Activated T-helper 9 cell treated with anti-CD3 and anti-CD28 coated beads, Interleukin-2, amount 50 U/mL, for 16 hours (primary cell): ENCODE results near the gene AMPH.
A peak's percentile ranks its signal among the peaks of the same experiment; 100 is the strongest.

Experiments
- DNase-seq: peaks from one replicate; pipeline ENCODE4 v3.0.0-alpha.2; 2020; ENCODE audit warnings: low read depth

AMPH gene

DNA sequence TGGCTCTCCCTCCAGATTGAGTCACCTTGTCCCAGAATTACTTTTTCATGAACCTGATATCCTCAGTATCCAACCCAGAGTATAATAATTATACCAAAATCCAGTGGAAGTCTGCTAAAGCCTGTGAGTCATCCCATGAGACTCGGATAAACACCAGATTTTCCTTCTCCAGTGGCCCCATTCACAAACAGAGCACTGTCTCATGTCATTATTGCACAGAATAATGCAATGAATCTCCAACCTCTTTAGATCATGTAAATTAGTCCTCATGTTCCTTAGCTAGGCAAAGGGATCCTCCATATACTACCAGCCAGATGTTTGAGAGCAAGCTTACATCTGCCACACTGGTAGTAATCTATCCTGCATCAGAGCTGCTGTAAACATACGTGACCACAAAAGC is 89.0 kb downstream of the AMPH start:
- DNase-seq, result no peak

GRCh38 chr7:38541440-38541839 is 89.7 kb downstream of the AMPH start:
- DNase-seq, result no peak

GRCh38 chr7:38539477-38540081 is 91.6 kb downstream of the AMPH start:
- no peak for DNase-seq

DNA sequence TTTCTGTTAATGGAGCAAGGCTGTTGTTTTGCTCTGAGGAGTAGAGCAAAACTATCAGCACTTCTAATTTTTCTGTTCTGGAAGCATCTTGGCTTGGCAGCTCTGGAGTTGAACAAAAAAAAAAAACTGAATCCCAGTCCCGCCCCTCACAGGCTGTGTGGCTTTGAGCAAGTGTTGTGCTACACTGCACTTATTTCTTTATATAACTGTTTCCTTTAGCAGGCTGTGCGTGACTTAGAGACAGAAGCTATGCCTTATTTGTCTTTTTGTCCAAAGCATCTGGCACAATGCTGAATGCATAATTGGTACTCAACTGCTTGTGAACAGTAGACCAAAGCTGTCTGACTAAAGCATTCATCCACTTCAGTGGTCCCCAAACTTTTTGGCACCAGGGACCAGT is 96.1 kb downstream of the AMPH start:
- no peak for DNase-seq

- no peak for DNase-seq
These were observed 105.3 kb downstream of the AMPH start for GRCh38 chr7:38525857-38526256.

- no peak for DNase-seq
These were observed 106.4 kb downstream of the AMPH start for GRCh38 chr7:38524786-38525185.

DNA sequence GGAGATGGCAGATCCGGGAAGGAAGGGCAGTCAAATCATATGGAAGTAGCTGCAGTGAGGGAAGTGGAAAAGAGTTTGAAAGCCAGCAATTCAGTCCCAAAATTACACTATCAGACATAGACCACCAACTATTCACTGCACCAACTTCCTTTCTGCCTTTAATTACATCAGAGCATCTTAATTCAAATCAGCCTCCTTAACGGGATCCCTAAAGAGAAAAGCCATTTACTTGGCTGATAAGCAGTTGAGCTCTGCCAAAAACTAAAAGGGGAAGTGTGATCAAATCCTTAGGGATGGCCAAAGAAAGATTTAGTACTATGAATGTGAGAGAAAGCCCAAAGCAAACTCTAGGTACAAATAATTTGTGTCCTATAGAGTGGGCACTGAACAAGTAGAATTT is 110.4 kb downstream of the AMPH start:
- no peak for DNase-seq

DNA sequence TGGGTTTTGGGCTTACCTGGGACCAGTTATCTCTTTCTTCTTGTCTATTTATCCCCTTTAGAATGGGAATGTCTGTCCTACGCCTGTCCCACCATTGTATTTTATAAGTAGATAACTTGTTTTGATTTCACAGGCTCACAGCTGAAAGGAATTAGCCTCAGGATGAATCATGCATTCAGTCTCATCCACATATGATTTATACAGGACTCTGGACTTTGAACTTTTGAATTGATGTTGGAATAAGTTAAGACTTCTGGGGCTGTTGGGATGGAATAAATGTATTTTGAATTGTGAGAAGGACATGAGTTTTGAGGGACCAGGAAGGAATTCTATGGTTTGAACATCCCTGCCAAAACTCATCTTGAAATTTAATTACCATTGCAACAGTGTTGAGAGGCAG is 112.6 kb downstream of the AMPH start:
- DNase-seq, result no peak

- DNase-seq, result no peak
These were observed 118.5 kb downstream of the AMPH start for GRCh38 chr7:38512704-38513103.

DNA sequence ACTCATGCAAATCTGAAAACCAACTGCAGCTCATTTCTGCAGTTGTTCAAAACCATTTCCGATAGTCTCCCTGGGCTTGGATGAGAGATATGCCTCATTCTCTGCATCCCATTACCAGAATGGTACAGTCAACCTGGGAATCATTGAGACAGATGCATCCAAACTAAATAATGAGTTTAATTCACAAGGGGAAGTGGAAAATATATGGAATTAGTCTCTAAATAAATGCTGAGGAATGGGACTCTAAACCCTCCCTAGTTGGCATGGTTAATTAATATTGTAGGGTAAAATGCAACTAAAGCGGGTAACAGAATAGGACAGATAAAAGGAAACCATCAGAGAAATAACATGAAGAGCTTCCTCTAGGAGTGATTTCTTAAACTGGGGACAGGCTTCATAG is 118.9 kb downstream of the AMPH start:
- DNase-seq, result no peak

DNA sequence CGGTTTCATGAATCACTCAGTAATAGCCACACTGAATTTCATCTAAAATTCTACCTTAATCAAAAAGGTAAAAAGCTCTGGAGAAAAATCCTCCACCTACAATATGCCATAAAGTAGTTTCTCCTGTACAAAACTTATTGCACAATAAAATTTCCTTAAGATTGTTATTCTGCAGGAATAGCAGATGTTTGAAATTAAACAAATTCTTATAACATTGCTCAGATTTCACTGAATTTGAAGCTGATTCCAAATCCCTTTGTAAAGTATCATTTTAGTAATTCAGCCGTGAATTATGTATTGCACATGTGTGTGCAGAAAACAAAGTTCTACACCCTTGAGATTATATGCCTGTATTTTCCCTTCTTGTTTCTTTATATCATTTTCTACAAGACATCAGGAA is 123.8 kb downstream of the AMPH start:
- DNase-seq, result no peak

DNA sequence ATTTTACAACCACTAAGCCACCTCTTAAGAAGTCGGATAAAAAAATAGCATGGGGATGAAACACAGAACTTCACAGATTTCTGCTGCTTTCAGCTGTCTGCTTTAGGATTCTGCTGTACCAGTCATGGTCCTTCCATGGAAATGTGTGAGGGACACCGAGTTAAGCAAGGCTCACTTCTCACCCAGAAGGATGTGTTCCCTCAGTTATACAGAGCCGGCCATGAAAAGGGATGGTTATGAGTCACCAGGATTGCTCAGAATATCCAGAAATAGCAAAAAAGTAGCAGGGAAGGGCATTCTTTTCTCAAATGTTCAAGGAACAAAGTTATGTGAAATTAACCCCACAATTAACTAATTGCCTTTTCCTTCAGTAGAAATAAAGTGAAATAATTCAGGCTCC is 124.4 kb downstream of the AMPH start:
- no peak for DNase-seq

- no peak for DNase-seq
These were observed 125.2 kb downstream of the AMPH start for GRCh38 chr7:38506004-38506403.

DNA sequence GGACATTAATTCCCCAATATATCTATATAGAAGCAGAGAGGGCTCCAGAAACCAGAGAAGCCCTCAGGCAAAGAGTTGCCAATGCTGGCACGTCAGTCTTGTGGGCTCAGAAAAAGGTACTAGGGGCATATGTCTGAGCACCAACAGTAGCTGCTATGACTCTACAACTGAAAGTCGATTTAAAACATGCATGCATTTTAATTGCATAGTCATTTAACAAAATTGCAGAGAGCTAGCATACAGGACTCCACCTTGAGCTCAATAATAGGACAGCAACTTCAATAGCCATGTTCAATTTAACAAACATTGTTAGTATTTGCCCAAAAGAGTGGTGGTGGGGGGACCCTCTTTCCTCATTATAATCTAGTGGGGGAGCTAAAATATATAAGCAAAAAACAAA is 126.5 kb downstream of the AMPH start:
- DNase-seq, result no peak

GRCh38 chr7:38502848-38503247 is 128.3 kb downstream of the AMPH start:
- no peak for DNase-seq

DNA sequence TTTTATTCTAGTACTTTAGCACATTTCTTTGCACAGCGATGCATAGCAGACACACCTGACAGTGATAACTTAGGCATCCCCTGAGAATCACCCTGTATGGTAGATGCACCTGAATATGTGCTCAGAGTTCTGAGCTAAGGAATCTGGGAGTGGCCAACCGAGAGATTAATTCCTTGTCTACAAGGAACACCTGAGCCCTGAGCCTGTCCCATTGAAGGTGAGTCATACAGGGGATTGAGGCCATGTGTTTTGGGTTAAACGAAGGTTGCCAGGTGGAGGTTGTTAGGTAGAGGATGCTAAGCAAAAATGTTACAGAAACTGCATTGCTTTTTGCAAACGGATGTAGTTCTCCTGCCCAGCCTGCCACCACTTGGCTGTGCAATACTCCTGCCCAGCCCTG is 128.9 kb downstream of the AMPH start:
- no peak for DNase-seq

- no peak for DNase-seq
These were observed 139.2 kb downstream of the AMPH start for GRCh38 chr7:38492010-38492409.

- no peak for DNase-seq
These were observed 148.7 kb downstream of the AMPH start for GRCh38 chr7:38482521-38482920.

DNA sequence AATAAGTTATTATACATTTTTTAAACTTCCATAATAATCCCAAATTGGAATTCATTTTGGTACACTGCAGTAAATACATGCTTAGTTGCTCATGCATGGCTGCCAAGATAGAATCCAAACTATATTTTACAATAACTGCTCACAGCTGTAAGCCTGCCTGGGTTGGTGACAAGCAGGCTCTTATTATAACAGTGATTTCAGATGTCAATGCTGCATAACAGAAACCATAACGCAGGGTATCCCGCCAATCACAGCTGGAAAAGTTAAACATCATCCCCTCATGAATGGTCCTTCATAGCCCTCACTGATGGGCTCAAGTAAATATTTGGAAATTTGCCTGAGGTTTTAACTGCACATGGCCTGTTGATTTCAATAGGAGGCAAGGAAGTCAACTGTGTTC is 149.8 kb downstream of the AMPH start:
- DNase-seq, result no peak

- DNase-seq, result no peak
These were observed 152.8 kb downstream of the AMPH start for GRCh38 chr7:38478404-38478803.

GRCh38 chr7:38477333-38477732 is 153.8 kb downstream of the AMPH start:
- no peak for DNase-seq

GRCh38 chr7:38476764-38477163 is 154.4 kb downstream of the AMPH start:
- no peak for DNase-seq

DNA sequence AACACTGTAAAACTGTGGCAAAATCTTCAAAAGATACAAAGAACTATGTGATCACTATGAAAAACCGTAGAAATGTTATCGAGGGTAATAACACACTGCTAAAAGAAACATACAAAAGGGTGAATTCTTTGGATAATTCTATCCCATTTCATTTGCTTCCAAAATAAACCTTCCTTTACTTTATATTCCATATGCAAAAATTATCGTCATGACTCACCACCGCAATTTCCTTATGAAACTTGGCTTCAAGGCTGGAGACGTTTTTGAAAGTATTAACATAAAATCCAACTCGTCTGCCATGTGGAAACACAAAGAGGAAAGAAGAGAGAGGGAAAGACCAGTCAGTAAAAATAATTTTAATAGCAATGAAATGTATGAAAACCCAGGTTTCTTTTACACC is 165.2 kb downstream of the AMPH start:
- DNase-seq, result no peak

GRCh38 chr7:38463277-38464225 is 167.6 kb downstream of the AMPH start:
- DNase-seq, result peak; percentile 68
